NCI-H2107 treated with DMSO at 0.1 percent for 48 hours (cell line): Measurements from ENCODE around the gene ZSCAN21.
"Not testable (repeated sequence)": the region's sequence is repeated elsewhere in the genome, so short reads cannot be mapped to it uniquely, and the experiment has no call there.

Source experiments
- DNase-seq: peaks from one replicate; lab custom pipeline; 2025; ENCODE audit not compliant: unreplicated experiment; lab: John Stamatoyannopoulos, UW

Gene ZSCAN21

DNA sequence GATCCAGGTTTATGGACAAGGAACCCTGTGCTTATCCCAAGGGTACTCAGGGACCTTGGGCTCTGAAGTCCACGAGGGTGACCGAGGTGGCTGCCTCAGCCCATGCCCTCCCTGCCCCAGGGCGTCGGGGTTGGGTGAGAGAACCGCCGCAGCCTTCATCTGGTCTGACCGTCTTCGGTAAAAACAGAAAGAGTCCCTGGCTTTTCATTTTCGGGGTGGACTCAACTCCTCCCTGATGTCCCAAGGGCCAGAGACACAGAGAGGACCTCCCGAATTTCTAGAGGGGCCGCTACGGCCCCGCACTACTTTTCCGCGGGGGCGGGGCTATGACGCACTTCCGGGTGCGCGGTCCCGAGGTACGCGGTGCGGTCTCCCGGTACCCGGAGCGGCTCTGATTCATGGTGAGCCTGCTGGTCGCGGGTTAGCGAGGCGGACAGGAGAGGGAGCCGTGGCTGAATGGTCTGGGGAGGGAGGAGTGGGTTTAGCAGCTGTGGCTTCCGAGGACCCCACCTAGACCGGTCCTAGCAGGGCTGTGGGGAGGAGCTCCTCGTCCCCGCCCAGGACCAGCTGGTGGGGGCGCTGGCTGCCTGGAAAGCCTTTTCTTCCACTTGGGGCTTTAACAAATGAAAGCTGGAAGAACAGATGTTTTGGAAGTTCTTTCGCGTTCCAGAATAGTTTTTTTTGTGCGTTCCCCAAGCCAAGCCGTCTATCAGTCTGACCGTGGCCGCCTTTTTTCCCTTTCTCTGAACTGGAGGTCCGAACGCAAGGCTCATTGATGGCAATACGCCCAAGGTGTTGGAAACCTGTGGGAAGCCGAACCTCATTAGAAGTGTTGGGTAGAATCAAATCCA, at the start of gene ZSCAN21:
Gene ZSCAN21 (plus strand): TSS at position 334 of the 851 bp plus-strand sequence. CDS start 7,233 bp downstream, outside the sequence.
- DNase-seq, result peak; percentile 44

DNA sequence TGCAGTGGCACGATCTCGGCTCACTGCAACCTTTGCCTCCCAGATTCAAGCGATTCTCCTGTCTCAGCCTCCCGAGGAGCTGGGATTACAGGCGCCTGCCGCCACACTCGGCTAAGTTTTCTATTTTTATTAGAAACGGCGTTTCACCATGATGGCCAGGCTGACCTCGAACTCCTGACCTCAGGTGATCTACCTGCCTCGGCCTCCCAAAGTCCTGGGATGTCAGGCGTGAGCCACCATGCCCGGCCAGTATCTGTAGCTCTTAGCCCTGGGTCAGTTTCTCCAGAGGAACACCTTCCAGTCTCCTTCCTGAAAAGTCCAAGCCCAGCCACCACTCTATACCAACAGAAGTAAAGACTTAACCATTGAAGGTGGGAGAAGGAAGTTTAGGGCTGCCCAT, 49.3 kb upstream of the ZSCAN21 start:
- no peak for DNase-seq

DNA sequence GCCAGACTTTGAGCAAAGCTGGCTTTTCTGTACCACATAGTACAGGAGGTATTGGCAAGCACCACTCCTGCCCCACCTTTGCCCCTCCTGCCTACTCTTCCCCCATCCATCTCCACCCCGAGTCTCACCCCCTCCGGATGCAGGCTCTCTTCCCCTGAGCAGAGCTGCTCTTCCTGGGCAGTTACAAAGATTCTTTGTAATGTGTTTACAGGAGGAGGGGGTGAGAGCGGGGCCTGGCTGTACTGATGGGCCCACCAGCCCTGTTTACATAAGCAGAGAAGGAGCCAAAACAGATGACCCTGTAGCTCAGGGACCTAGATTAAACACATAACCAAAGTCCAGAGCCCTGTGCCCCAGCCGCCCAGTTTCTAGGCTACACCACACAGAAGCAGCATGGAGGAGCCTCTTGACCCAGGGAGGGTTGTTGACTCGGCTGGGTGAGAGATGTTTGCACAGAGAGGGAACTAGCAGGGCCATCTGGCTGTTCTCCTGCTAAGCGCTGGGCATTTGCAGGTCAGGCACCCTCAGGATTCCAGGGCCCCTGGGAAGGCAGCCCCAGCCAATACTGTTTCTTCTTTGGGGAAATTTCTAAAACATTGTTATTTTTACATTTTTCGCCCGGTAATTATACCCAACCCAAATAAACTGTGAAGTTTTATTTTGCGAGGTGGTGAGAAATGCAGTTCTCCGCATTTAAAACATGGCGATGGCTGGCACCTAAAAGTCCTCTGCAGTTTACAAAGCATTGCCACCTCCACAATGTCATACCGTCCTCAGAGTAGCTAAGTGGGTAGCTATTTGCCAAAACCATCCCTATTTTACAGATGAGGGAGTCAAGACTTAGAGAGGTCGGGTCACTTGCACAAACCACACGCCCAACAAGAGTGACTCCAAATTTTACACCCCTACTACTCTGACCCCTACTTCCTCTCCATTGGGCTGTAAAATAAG, 45.6 kb upstream of the ZSCAN21 start:
- DNase-seq, result no peak

- no peak for DNase-seq
Measured at GRCh38 chr7:100007887-100008286, 41.7 kb upstream of the ZSCAN21 start.

GRCh38 chr7:100008525-100008924, 41.0 kb upstream of the ZSCAN21 start:
- no peak for DNase-seq

- not testable (repeated sequence) for DNase-seq
Measured at GRCh38 chr7:100009952-100010351, 39.6 kb upstream of the ZSCAN21 start.

DNA sequence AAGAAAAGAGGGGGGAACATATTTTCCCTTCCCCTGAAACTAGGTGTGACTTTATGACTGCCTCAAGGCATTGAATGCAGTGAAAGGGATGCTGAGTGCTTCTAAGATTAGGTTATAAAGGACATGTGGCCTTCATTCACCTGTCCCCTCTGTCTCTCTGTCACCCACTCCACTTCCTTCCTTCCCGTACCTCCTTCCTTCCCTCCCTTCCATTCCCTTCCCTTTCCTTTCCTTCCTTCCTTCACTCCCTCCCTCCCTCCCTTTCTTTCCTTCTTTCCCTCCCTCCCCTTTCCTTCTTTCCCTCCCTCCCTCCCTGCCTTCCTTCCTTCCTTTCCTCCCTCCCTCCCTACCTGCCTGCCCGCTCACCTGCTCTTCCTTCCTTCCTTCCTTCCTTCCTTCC, 38.7 kb upstream of the ZSCAN21 start:
- DNase-seq, result no peak

- no peak for DNase-seq
Measured at GRCh38 chr7:100011516-100011915, 38.1 kb upstream of the ZSCAN21 start.

GRCh38 chr7:100012385-100013327, 36.9 kb upstream of the ZSCAN21 start:
- not testable (repeated sequence) for DNase-seq

DNA sequence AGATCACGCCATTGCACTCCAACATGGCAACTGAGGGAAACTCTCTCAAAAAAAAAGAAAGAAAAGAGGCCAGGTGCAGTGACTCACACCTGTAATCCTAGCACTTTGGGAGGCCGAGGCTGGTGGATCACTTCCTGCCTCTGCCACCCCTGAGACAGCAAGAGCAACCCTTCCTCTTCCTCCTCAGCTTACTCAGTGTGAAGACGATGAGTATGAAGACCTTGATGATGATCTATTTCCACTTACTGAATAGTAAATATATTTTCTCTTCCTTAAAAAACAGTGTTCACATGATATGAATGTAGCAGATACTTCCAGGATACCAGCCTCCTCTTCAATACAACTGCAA, 36.3 kb upstream of the ZSCAN21 start:
- no peak for DNase-seq

GRCh38 chr7:100015232-100016214, 34.1 kb upstream of the ZSCAN21 start, which contains the start of gene ZKSCAN1:
TSS of gene ZKSCAN1 (plus strand) at chr7:100015596. CDS start at chr7:100023507, 7,911 bp downstream.
- DNase-seq, result peak; percentile 80

DNA sequence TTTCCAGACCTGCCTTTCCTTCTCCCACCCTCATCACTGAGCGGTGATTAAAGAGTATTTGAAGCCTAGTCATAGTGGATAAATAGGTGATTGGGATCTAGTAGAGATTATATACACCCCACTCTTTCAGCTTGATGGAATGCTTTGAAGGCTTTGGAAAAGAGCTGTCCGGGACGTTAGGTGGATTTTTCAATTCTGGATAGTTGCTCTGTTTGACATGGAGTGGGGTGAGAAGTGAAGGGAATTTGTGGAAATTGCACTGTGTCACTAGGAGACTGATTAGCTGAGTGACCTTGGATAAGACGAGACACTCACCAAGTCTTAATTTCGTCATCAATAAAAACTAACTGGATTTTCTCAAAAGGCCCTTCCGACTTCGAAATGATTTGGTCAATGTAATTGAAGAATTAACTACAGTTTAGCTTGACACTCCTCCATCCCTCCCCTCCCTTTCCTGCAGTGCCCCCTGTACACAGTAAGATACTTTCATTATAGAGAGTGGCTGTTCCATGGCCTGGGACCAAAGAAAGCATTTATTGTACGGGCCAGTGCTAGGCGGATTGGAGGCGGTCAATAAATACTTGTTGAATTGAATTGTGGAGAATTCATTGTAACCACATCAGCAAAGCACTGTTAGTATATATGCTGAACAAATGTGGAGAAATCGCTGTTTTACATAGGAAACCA, 33.2 kb upstream of the ZSCAN21 start:
- DNase-seq, result peak; percentile 1

GRCh38 chr7:100017300-100017699, 32.3 kb upstream of the ZSCAN21 start:
- DNase-seq, result no peak

GRCh38 chr7:100017875-100018274, 31.7 kb upstream of the ZSCAN21 start:
- no peak for DNase-seq

GRCh38 chr7:100019908-100020307, 29.7 kb upstream of the ZSCAN21 start:
- DNase-seq, result peak; percentile 16

DNA sequence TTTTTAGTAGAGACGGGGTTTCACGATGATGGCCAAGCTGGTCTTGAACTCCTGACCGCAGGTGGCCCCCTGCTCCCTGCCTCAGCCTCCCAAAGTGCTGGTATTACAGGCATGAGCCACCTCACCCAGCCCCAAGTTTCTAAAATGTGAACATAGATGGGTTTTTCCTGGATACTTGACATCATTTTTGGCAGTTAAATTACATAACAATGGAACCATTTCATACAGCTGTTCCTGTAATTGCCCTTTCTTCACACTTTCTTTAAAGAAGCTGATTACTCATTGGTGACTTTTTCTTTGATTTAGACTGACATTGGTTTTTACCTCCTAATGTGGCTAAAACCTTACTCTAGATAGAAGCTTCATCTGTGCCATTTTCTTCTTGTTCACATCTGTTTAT, 28.3 kb upstream of the ZSCAN21 start:
- no peak for DNase-seq

DNA sequence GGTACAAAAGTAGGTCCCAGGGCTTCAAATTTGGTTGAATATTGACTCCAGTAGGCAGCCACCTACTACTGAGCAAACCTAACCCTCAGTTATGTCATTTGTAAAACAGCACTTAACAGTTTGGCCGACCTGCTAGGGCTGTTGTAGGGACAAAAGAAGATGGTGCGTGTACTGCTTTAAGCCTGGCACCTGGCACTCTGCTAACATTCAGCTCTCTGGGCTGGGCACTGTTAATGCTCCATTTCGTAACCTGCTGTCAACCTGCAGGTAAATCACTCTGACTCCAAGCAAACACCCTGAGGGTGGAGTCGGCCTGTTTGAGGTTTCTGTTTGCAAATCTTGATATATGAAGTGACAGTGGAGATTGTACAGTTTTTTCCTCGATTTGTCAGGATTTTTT, 27.0 kb upstream of the ZSCAN21 start:
- DNase-seq, result peak; percentile 18

DNA sequence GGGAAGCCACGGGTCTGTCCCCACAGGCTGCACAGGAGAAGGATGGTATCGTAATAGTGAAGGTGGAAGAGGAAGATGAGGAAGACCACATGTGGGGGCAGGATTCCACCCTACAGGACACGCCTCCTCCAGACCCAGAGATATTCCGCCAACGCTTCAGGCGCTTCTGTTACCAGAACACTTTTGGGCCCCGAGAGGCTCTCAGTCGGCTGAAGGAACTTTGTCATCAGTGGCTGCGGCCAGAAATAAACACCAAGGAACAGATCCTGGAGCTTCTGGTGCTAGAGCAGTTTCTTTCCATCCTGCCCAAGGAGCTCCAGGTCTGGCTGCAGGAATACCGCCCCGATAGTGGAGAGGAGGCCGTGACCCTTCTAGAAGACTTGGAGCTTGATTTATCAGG, 26.0 kb upstream of the ZSCAN21 start:
- DNase-seq, result no peak
